HG02623 (cell line): ENCODE data around the gene SH3BP4.
"Not testable (repeated sequence)": the region's sequence is repeated elsewhere in the genome, so short reads cannot be mapped to it uniquely, and the experiment has no call there.

Experiments
- ATAC-seq: cut with Tn5 transposase; IDR thresholded peaks from one replicate; pipeline ENCODE4 v1.9.1; 2021; ENCODE audit warnings: moderate library complexity; ENCODE audit not compliant: unreplicated experiment

Gene SH3BP4

DNA sequence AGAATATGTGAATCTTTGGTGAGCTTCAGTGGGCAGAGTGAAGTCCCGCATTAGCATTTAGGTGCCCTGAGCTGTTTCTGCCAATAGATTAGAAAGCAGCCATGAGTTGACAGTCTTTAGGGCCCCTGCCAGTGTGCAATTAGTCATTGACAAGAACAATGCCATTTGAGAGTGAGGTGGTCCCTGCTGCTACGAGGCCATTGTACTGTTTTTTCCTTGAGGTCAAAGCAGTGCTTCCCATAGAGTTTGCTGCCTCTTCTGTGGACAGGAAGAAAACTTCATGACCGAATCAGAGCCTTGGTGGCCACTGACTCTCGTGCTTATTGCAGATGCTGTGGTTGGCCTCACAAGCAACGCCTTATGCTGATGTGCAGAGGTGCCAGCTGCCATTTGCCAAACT lies 102.7 kb downstream of the SH3BP4 start:
- ATAC-seq: no peak

DNA sequence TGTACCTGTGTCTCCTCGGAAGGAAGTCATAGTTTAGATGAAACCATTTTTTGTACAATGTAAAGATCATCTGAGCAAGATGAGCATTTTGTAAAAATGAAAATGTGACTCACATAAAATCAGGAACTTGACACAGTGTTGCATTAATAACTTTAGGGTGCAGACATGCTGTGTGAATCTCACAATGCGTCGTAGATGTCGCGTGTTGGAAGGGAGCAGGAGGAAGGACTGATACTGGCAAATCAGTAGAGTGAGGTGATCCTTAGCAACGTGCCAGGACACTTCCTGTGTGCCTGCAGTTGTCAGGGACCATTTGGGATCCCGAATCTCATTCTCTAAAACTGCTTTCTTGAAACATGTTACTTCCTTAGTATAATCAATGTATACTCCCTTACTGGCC lies 103.1 kb downstream of the SH3BP4 start:
- ATAC-seq: no peak

GRCh38 chr2:235055891-235056516 lies 104.2 kb downstream of the SH3BP4 start:
- no peak for ATAC-seq

DNA sequence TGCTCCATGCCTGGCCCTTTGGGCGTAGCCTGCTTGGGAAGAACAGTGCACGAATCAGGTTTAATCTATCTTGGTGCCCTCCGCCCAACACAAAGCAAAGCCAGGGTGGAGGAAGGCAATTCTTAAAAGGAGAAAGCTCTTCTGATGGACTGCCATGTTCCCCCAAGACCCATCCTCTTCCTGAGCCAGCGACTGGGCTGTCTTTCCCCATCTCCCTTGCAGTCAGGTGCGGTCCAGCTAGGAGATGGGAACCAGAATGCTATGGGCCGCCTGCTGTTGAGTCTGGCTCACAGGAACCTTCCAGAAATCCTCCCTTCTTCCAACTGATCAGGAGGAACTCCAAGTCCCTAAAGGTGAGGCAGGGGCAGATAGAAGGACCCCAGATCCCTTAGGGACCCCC lies 105.0 kb downstream of the SH3BP4 start:
- ATAC-seq: no peak

- not testable (repeated sequence) for ATAC-seq
Observed at GRCh38 chr2:235057616-235058015, 105.8 kb downstream of the SH3BP4 start.

DNA sequence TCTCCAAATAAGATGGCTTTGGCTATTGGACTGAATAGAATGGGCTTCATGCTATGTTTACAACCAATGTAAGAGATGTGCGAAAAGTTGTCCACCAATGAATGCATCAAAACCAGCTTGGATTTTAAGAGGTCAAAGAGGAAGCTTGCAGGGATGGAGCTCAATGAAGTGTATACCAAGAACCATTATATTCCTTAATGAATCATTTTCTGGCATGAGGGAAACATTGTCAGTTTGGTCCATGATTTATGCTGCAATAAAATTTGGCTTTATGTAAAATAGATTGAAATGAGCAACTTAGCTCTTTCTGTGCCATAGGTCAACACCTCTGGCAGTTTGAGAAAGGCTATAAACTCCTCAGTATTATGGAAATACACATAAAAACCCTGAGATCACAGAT lies 107.3 kb downstream of the SH3BP4 start:
- ATAC-seq: no peak

GRCh38 chr2:235061656-235062055 lies 109.8 kb downstream of the SH3BP4 start:
- ATAC-seq: no peak

GRCh38 chr2:235063471-235063961 lies 111.7 kb downstream of the SH3BP4 start:
- no peak for ATAC-seq

DNA sequence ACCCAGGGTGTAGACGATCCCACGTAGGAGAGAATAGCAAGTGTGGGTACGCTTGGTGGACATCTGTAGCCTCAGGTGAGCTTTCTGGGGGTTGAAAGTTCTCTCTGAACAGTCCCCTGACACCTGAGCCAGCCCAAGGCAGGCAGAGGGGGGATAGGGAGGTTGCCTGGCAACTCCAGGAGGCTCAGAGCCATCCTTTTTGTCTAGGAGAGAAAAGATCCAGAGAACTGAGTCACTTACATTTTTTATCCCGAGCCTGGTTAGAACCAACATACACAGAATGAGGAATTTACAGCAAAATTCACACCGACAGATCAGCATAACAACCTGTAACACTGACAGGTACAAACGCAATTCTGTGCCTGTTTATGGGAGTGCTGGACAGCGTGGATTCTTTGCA lies 113.2 kb downstream of the SH3BP4 start:
- ATAC-seq: no peak

DNA sequence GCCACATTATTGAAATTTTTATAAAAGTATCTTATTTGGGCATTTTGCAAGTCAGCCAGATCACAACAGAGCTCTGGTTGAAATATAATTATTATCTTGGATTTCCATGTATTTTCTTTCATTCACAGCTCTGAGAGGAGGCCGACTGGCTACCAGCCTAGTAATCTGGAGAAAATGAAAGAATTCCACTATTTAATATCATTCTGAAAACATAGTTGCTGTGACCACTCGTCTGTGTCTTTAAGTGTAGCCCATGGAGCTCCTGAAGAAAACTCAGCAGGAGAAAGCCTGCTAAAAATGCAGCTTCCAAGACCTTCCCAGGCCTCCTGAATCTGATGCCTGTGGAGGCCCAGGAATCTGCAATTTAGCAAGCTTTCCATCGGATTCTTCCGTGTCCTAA lies 114.7 kb downstream of the SH3BP4 start:
- ATAC-seq: no peak

- ATAC-seq: no peak
Observed at GRCh38 chr2:235066895-235067294, 115.1 kb downstream of the SH3BP4 start.

- no peak for ATAC-seq
Observed at GRCh38 chr2:235068701-235069100, 116.9 kb downstream of the SH3BP4 start.

DNA sequence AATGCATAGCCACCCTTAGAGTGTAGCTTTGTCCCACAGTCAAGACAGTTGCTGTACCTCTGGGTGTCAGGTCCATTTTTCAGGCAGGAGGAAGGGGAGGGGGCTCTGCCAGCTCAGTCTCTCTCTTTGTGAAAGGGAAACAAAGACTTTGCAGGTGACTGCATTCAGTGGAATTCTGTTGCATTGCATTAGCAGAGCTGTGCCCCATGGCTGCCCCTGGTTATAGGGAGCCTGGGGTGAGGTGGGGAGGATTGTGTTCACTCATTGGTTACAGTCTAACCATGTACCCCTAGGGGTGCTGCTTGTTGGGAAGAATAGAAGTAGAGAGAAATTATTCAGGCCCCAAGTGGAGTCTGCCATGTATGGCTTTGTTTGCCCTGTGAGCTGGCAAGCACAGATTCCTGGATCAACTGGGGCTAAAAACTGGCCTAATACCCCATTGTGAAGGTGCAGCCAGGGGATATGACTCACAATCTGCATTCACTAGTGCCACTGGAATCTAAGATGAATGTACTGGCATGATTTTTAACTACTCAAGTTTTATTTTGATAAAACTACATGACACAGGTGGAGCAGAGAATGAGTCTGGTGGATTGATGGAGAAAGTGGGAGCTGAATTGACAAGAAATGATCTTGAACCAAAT lies 118.4 kb downstream of the SH3BP4 start:
- ATAC-seq: no peak

GRCh38 chr2:235073868-235074413 lies 122.1 kb downstream of the SH3BP4 start:
- ATAC-seq: no peak

GRCh38 chr2:235077046-235077445 lies 125.2 kb downstream of the SH3BP4 start:
- ATAC-seq: no peak

DNA sequence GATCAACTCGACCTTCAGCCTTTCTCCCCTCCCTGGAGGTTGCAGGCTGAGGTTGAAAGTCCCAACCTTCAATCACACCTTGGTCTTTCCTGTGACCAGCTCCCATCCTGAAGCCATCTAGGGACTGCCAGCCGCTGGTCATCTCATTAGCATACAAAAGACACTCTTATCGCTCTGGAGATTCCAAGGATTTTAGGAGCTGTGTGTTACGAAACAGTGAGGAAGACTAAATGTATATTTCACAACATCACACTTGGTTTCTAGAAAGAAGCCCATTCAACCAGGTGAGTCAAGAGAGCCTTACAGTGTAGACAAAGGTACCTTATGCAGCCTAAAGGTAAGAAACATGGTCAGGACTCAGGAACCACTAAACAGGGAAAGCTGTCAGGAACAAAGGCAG lies 126.4 kb downstream of the SH3BP4 start:
- ATAC-seq: no peak

GRCh38 chr2:235078914-235079472 lies 127.2 kb downstream of the SH3BP4 start:
- no peak for ATAC-seq

- ATAC-seq: no peak
Observed at GRCh38 chr2:235080101-235080500, 128.3 kb downstream of the SH3BP4 start.

DNA sequence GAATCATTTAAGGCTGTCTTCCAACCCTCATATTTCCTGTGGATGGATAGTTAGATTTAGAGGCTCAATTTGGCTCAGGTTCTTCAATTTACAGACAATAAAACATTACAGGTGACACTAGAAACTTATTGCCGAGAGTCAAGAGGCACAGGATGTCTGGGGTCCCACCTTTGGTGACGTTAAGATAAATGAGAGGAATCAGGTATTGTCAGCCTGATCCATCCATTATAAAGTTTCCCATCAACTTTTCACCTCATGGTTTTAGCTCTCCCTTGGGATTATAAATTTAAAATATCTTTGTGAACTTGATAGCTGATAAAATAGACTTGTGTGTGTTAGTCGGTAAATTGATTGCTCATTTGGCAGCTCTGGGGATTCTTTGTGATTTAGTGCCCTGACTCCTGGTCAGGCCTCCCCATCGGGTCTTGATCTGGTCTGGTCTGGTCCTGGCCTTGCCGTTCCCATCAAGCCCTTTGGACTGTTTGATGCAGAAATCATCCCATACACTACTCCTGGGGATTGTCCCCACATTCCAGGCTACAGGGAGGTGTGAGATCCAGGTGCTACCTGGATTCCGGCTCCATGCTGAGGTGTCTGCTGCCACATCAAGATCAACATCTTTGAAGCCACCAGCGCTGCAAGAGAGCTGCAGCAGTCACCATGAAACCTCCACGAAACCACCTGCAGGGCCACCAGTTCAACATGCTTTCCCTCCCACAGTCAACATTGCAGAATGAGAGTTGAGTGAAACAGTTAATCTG lies 130.9 kb downstream of the SH3BP4 start:
- ATAC-seq: no peak

GRCh38 chr2:235083822-235084221 lies 132.0 kb downstream of the SH3BP4 start:
- no peak for ATAC-seq

- no peak for ATAC-seq
Observed at GRCh38 chr2:235084424-235084823, 132.6 kb downstream of the SH3BP4 start.
